Measurements from ENCODE around the gene ANO10.
A peak's percentile ranks its signal among the peaks of the same experiment; 100 is the strongest.

The ANO10 gene

GRCh38 chr3:43316783-43317460, 304.9 kb downstream of the ANO10 start:
- Histone ChIP-seq H3K9me3 (no peaks in the 10 kb centered on the region), H3K36me3 (no peaks in the 10 kb centered on the region), H3K27ac (peak overlapping the region in 1 of 2 donors; percentile 39), H3K27me3 (no peaks in the 10 kb centered on the region), H3K4me3 (no peak overlapping the region), H3K4me1 (peaks cover 0 to 37% (median 12%) of the 10 kb centered on the region in 4 donors)
- no peak for TF ChIP-seq CTCF (IDR thresholded peaks at IDR 0.05)
- intact Hi-C loops (cut with DNase I; ENCODE audit: low total_unique reads): no loop called here
- DNase-seq: no peak
